ENCODE results near the gene NAT8L.

Gene NAT8L

GRCh38 chr4:2061186-2062131 lies 2.3 kb downstream of the NAT8L start:
- H3K4me3 ChIP-seq (ENCODE audit: control insufficient read depth, low read depth, low read length), result no peak overlapping the region
- TF ChIP-seq, protein P1, sequence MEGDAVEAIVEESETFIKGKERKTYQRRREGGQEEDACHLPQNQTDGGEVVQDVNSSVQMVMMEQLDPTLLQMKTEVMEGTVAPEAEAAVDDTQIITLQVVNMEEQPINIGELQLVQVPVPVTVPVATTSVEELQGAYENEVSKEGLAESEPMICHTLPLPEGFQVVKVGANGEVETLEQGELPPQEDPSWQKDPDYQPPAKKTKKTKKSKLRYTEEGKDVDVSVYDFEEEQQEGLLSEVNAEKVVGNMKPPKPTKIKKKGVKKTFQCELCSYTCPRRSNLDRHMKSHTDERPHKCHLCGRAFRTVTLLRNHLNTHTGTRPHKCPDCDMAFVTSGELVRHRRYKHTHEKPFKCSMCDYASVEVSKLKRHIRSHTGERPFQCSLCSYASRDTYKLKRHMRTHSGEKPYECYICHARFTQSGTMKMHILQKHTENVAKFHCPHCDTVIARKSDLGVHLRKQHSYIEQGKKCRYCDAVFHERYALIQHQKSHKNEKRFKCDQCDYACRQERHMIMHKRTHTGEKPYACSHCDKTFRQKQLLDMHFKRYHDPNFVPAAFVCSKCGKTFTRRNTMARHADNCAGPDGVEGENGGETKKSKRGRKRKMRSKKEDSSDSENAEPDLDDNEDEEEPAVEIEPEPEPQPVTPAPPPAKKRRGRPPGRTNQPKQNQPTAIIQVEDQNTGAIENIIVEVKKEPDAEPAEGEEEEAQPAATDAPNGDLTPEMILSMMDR (conservative IDR thresholded peaks at IDR 0.05; ENCODE audit: control insufficient read depth, insufficient read depth, low read depth, low read length), result no peak
- DNase-seq (ENCODE audit: low read depth), result no peak

DNA sequence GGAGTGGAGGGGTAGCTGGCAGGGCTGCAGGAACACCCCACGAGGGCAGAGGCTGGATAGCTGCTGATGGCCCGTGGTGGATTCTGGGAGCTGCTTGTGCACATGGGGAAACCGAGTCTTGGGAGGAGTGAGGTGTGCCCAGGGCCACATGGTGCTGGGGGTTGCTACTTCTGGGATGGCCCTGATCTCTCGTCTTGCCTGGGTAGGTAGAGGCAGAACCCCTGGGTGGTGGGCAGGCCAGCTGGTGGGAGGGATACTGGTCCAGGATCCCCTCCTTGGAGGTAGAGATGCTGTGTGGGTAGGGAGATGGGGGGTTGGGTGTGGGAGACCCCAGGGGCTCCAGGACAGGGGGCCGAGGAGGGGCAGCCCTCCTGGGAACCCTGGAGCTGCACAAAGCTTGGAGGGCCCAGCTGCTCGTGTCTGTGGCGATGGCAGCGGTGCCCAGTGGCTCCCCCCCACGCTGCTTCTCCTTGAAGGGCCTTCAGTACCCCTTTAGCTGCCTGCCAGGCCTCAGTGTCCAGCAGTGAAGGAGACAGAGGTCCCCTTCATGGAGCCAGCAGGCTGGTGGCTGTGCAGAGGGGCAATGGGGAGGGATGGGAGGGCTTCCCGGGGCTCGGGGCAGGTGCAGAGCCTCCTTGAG lies 3.2 kb downstream of the NAT8L start:
- TF ChIP-seq, protein P1 (conservative IDR thresholded peaks at IDR 0.05; ENCODE audit: control insufficient read depth, insufficient read depth, low read depth, low read length), result no peak
- no peak for DNase-seq (ENCODE audit: low read depth)
- H3K4me3 ChIP-seq (ENCODE audit: control insufficient read depth, low read depth, low read length), result no peak overlapping the region

DNA sequence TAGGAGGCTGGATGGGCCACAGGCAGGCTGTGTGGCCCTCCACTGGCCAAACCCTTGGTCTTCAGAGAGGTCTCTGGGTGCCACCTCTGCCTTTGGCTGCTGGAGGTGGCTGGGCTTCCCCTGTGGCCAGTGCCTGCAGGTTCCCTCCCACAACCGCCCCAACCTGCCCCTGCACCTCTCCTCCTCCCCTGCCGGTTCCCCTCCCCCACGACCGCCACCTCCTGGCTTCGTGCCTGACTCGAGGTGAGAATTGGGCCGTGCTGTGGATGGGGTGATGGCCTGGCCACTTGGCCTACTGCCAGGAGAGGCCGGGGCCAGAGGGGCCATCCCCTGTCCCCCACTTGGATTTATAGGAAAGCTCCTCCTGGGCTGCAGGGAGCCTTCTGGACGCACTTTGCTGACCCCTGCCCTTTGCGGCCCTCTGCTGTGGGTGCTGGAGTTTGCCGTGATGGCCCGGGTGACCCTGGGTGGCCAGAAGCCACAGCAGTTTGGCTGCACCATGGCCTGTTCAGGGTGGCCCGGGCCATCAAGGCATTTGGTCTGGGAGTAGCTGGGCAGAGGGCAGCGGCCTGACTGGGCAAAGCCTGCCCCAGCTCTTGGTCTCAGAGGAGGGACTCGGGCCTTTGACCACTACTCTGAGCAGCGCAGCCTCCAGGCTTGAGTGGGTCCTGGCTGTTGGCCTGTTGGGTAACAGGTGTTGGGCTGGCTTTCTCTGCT lies 3.8 kb downstream of the NAT8L start:
- DNase-seq (ENCODE audit: low read depth), result no peak
- no peak overlapping the region for H3K4me3 ChIP-seq (ENCODE audit: control insufficient read depth, low read depth, low read length)
- TF ChIP-seq, protein P1 (conservative IDR thresholded peaks at IDR 0.05; ENCODE audit: control insufficient read depth, insufficient read depth, low read depth, low read length), result no peak

GRCh38 chr4:2063557-2064275 lies 4.6 kb downstream of the NAT8L start:
- H3K4me3 ChIP-seq (ENCODE audit: control insufficient read depth, low read depth, low read length), result no peak overlapping the region
- TF ChIP-seq, protein P1 (conservative IDR thresholded peaks at IDR 0.05; ENCODE audit: control insufficient read depth, insufficient read depth, low read depth, low read length), result no peak
- DNase-seq (ENCODE audit: low read depth), result no peak

GRCh38 chr4:2064276-2064991 lies 5.3 kb downstream of the NAT8L start:
- no peak for DNase-seq (ENCODE audit: low read depth)
- TF ChIP-seq, protein P1 (conservative IDR thresholded peaks at IDR 0.05; ENCODE audit: control insufficient read depth, insufficient read depth, low read depth, low read length), result no peak
- no peak overlapping the region for H3K4me3 ChIP-seq (ENCODE audit: control insufficient read depth, low read depth, low read length)
